Neural progenitor cell (in vitro differentiated cells): ENCODE results near the gene SLC35E1. TPM values are rescaled to one million over a fixed set of nuclear protein-coding genes. Genes with fewer than 3 reads are reported as not detected.

Experiments used
- DNase-seq: peaks from one replicate; pipeline ENCODE4 v3.0.0-alpha.2; 2016; ENCODE audit warnings: low spot score
- H2AFZ ChIP-seq: fragments of 200-600 bp; sonication (generic); replicated peaks from 2 replicates; pipeline ENCODE4 v1.6.1; 2016; ENCODE audit warnings: antibody characterized with exemption
- H3F3A ChIP-seq: fragments of 200-600 bp; sonication (generic); 2 replicates; pipeline ENCODE4 v1.6.1; 2016; ENCODE audit warnings: antibody characterized with exemption, low read depth
- H3K27ac ChIP-seq: fragments of 200-600 bp; sonication (generic); 2 replicates; pipeline ENCODE4 v1.5.1; 2016; ENCODE audit warnings: mild to moderate bottlenecking
- H3K27me3 ChIP-seq: fragments of 200-600 bp; sonication (generic); 2 replicates; pipeline ENCODE4 v1.6.1; 2016; ENCODE audit warnings: mild to moderate bottlenecking, moderate library complexity
- H3K36me3 ChIP-seq: fragments of 200-600 bp; sonication (generic); 2 replicates; pipeline ENCODE4 v1.5.1; 2016
- H3K4me1 ChIP-seq: fragments of 200-600 bp; sonication (generic); 2 replicates; pipeline ENCODE4 v1.6.1; 2016; ENCODE audit warnings: mixed run types
- H3K4me2 ChIP-seq: fragments of 200-600 bp; sonication (generic); 2 replicates; pipeline ENCODE4 v1.6.1; 2016
- H3K4me3 ChIP-seq: fragments of 200-600 bp; sonication (generic); 2 replicates; pipeline ENCODE4 v1.5.1; 2016
- H3K79me2 ChIP-seq: fragments of 200-600 bp; sonication (generic); 2 replicates; pipeline ENCODE4 v1.6.1; 2016; ENCODE audit warnings: low read depth
- H3K9ac ChIP-seq: fragments of 200-600 bp; sonication (generic); 2 replicates; pipeline ENCODE4 v1.6.1; 2016
- H3K9me3 ChIP-seq: fragments of 200-600 bp; sonication (generic); 2 replicates; pipeline ENCODE4 v1.5.1; 2016; ENCODE audit warnings: low read depth
- H4K20me1 ChIP-seq: fragments of 200-600 bp; sonication (generic); 2 replicates; pipeline ENCODE4 v1.6.1; 2016; ENCODE audit warnings: low read depth
- H3K27ac Mint-ChIP-seq: 3 replicates; pipeline ENCODE4 v1.8.0; 2021; ENCODE audit warnings: mixed read lengths
- H3K27me3 Mint-ChIP-seq: 2 replicates; pipeline ENCODE4 v1.8.0; 2022; ENCODE audit warnings: low read depth, mild to moderate bottlenecking, inconsistent platforms, moderate library complexity, mixed read lengths; ENCODE audit not compliant: insufficient read depth
- H3K36me3 Mint-ChIP-seq: 3 replicates; pipeline ENCODE4 v1.8.0; 2021; ENCODE audit warnings: mixed read lengths
- H3K4me1 Mint-ChIP-seq: 3 replicates; pipeline ENCODE4 v1.8.0; 2021; ENCODE audit warnings: mixed read lengths
- H3K4me3 Mint-ChIP-seq: 3 replicates; pipeline ENCODE4 v1.8.0; 2021; ENCODE audit warnings: mild to moderate bottlenecking, moderate library complexity, mixed read lengths
- H3K9me3 Mint-ChIP-seq: 3 replicates; pipeline ENCODE4 v1.8.0; 2020; ENCODE audit warnings: mixed read lengths
- EZH2 ChIP-seq: fragments of 200-600 bp; sonication (generic); IDR thresholded peaks from 2 replicates; pipeline ENCODE4 v1.6.1; 2017; ENCODE audit warnings: antibody characterized with exemption, mild to moderate bottlenecking, moderate library complexity
- EZH2phosphoT487 ChIP-seq: fragments of 200-600 bp; sonication (generic); IDR thresholded peaks from 2 replicates; pipeline ENCODE4 v1.6.1; 2017; ENCODE audit warnings: antibody characterized with exemption
- total RNA-seq: library from RNA; depleted of rRNA; stranded (reverse); fragments of >200 nt; gene quantifications from 2 replicates; pipeline ENCODE4 v1.2.3, GENCODE V29; 2015; ENCODE audit warnings: low replicate concordance
- TF ChIP-seq, protein P1 (sequence below): fragments of 200-600 bp; sonication (generic); IDR thresholded peaks from 2 replicates; pipeline ENCODE4 v1.5.1; 2017; ENCODE audit warnings: antibody characterized with exemption, mild to moderate bottlenecking

Gene SLC35E1
- total RNA-seq, 1 donor from 2014 or later = 16.4 TPM

DNA sequence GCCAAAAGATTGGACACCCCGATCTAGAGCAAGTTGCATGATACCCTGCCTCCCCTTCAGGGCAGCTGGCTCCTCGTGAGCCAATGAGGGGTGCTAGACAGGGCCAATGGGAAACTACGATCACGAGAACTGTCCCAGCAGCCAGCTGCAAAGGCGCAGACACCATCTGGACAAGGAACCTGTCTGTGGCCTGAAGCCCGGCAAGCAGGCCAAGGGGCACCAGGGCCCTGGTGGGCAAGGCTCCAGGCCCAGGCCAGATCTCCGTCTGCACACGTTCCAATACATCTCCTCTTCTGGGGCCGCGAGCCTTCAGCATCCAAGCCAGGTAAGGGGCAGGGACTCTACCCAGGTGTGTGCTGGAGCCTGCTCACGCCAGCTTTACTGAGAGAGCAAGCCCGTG is 35.6 kb upstream of the SLC35E1 start:
- Histone ChIP-seq H2AFZ (no peak overlapping the region), H3K4me1 (no peaks in the 10 kb centered on the region), H3K27ac (no peak overlapping the region), H4K20me1 (peaks cover 75% of the 10 kb centered on the region), H3K4me2 (no peak overlapping the region), H3K36me3 (no peaks in the 10 kb centered on the region), H3K27me3 (no peaks in the 10 kb centered on the region), H3K9ac (no peak overlapping the region), H3K4me3 (no peak overlapping the region), H3K79me2 (peaks cover 92% of the 10 kb centered on the region), H3F3A (no peaks in the 10 kb centered on the region), H3K9me3 (no peaks in the 10 kb centered on the region)
- TF ChIP-seq EZH2 (no peak), EZH2phosphoT487 (no peak)
- TF ChIP-seq, protein P1, sequence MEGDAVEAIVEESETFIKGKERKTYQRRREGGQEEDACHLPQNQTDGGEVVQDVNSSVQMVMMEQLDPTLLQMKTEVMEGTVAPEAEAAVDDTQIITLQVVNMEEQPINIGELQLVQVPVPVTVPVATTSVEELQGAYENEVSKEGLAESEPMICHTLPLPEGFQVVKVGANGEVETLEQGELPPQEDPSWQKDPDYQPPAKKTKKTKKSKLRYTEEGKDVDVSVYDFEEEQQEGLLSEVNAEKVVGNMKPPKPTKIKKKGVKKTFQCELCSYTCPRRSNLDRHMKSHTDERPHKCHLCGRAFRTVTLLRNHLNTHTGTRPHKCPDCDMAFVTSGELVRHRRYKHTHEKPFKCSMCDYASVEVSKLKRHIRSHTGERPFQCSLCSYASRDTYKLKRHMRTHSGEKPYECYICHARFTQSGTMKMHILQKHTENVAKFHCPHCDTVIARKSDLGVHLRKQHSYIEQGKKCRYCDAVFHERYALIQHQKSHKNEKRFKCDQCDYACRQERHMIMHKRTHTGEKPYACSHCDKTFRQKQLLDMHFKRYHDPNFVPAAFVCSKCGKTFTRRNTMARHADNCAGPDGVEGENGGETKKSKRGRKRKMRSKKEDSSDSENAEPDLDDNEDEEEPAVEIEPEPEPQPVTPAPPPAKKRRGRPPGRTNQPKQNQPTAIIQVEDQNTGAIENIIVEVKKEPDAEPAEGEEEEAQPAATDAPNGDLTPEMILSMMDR = no peak
- Mint-ChIP-seq H3K9me3 (no peaks in the 10 kb centered on the region), H3K27me3 (no peaks in the 10 kb centered on the region), H3K36me3 (no peaks in the 10 kb centered on the region), H3K4me1 (no peaks in the 10 kb centered on the region), H3K27ac (no peak overlapping the region), H3K4me3 (no peak overlapping the region)
- no peak for DNase-seq

- H3K4me1 ChIP-seq = no peaks in the 10 kb centered on the region
- H4K20me1 ChIP-seq = peaks cover 72% of the 10 kb centered on the region
- no peak overlapping the region for H3K27ac ChIP-seq
- no peak overlapping the region for H2AFZ ChIP-seq
- H3K36me3 Mint-ChIP-seq = no peaks in the 10 kb centered on the region
- TF ChIP-seq, protein P1 = no peak
- TF ChIP-seq EZH2phosphoT487 = no peak
- TF ChIP-seq EZH2 = no peak
- H3K4me3 Mint-ChIP-seq = no peak overlapping the region
- no peaks in the 10 kb centered on the region for H3F3A ChIP-seq
- H3K9ac ChIP-seq = no peak overlapping the region
- peaks cover 89% of the 10 kb centered on the region for H3K79me2 ChIP-seq
- DNase-seq = no peak
- no peaks in the 10 kb centered on the region for H3K9me3 Mint-ChIP-seq
- H3K27ac Mint-ChIP-seq = peak overlapping the region; percentile 62
- peaks cover 2% of the 10 kb centered on the region for H3K27me3 Mint-ChIP-seq
- H3K4me1 Mint-ChIP-seq = peaks cover 9% of the 10 kb centered on the region
- H3K9me3 ChIP-seq = no peaks in the 10 kb centered on the region
- H3K4me3 ChIP-seq = no peak overlapping the region
- H3K27me3 ChIP-seq = no peaks in the 10 kb centered on the region
- no peaks in the 10 kb centered on the region for H3K36me3 ChIP-seq
- H3K4me2 ChIP-seq = no peak overlapping the region
Measured at GRCh38 chr19:16605553-16605994, 33.4 kb upstream of the SLC35E1 start.

- DNase-seq = no peak
- Mint-ChIP-seq H3K4me1 (peaks cover 13% of the 10 kb centered on the region), H3K4me3 (no peak overlapping the region), H3K9me3 (no peaks in the 10 kb centered on the region), H3K27ac (peak overlapping the region; percentile 62), H3K36me3 (no peaks in the 10 kb centered on the region), H3K27me3 (peaks cover 2% of the 10 kb centered on the region)
- Histone ChIP-seq H3F3A (no peaks in the 10 kb centered on the region), H3K27me3 (no peaks in the 10 kb centered on the region), H3K9ac (no peak overlapping the region), H3K4me2 (no peak overlapping the region), H3K4me1 (no peaks in the 10 kb centered on the region), H3K36me3 (no peaks in the 10 kb centered on the region), H3K9me3 (no peaks in the 10 kb centered on the region), H2AFZ (no peak overlapping the region), H4K20me1 (peaks cover 72% of the 10 kb centered on the region), H3K4me3 (no peak overlapping the region), H3K27ac (no peak overlapping the region), H3K79me2 (peaks cover 90% of the 10 kb centered on the region)
- TF ChIP-seq EZH2phosphoT487 (no peak), EZH2 (no peak)
- TF ChIP-seq, protein P1 = no peak
Measured at GRCh38 chr19:16605115-16605514, 32.9 kb upstream of the SLC35E1 start.
